Fibroblast of lung (primary cell): Measurements from ENCODE around the gene SIRT5. TPM values are rescaled to one million over a fixed set of nuclear protein-coding genes. Genes with fewer than 3 reads are reported as not detected.
A peak's percentile ranks its signal among the peaks of the same experiment; 100 is the strongest.

Experiments
- DNase-seq, 2 donors: peaks; one replicate each; pipeline versions ENCODE4 v3.0.0 to v3.0.0-alpha.2; 2010; ENCODE audit warnings: low read depth in 2 of 2
- H2AFZ ChIP-seq: 2 replicates; pipeline ENCODE4 v1.5.1; 2012; ENCODE audit warnings: low read length, control low read depth, inconsistent platforms
- H3K27ac ChIP-seq: 2 replicates; pipeline ENCODE4 v1.5.1; 2011; ENCODE audit warnings: low read length, control low read depth; ENCODE audit not compliant: insufficient read depth
- H3K27me3 ChIP-seq: 2 replicates; pipeline ENCODE4 v1.5.1; 2011; ENCODE audit warnings: mild to moderate bottlenecking, low read length; ENCODE audit not compliant: control insufficient read depth, insufficient read depth
- H3K36me3 ChIP-seq: 2 replicates; pipeline ENCODE4 v1.5.1; 2011; ENCODE audit warnings: low read length; ENCODE audit not compliant: control insufficient read depth, insufficient read depth
- H3K4me1 ChIP-seq: 2 replicates; pipeline ENCODE4 v1.5.1; 2011; ENCODE audit warnings: low read length; ENCODE audit not compliant: control insufficient read depth, insufficient read depth; ENCODE audit errors: extremely low read depth
- H3K4me2 ChIP-seq: 2 replicates; pipeline ENCODE4 v1.5.1; 2011; ENCODE audit warnings: low read length, control low read depth; ENCODE audit not compliant: insufficient read depth; ENCODE audit errors: extremely low read depth
- H3K4me3 ChIP-seq, 4 experiments: fragments of 200-600 bp in 1 of 4; sonication (generic) in 1 of 4; replicated peaks in 1 of 4; 2 replicates each; pipeline ENCODE4 v1.5.1; 2011 to 2016; ENCODE audit warnings: low read length in 4 of 4, low read depth in 3 of 4, mild to moderate bottlenecking in 3 of 4, control low read depth in 2 of 4, inconsistent platforms in 1 of 4, mixed read lengths in 1 of 4; ENCODE audit not compliant: insufficient read depth in 1 of 4; ENCODE audit errors: control extremely low read depth in 1 of 4
- H3K79me2 ChIP-seq: 2 replicates; pipeline ENCODE4 v1.5.1; 2012; ENCODE audit warnings: mild to moderate bottlenecking, low read length, inconsistent platforms; ENCODE audit not compliant: control insufficient read depth, insufficient read depth
- H3K9ac ChIP-seq: 2 replicates; pipeline ENCODE4 v1.5.1; 2011; ENCODE audit warnings: mild to moderate bottlenecking, low read length, control low read depth; ENCODE audit not compliant: insufficient read depth
- H3K9me3 ChIP-seq: 2 replicates; pipeline ENCODE4 v1.5.1; 2012; ENCODE audit warnings: low read depth, low read length; ENCODE audit not compliant: control insufficient read depth, insufficient read depth
- H4K20me1 ChIP-seq: 2 replicates; pipeline ENCODE4 v1.5.1; 2011; ENCODE audit warnings: low read length; ENCODE audit not compliant: control insufficient read depth, insufficient read depth; ENCODE audit errors: extremely low read depth
- EZH2 ChIP-seq: IDR thresholded peaks from 2 replicates; pipeline ENCODE4 v1.5.1; 2012; ENCODE audit warnings: low read length, control low read depth, mild to moderate bottlenecking; ENCODE audit errors: missing control alignments
- polyA plus RNA-seq, 2 donors: library from polyadenylated mRNA; depleted of rRNA in 1 of 2; stranded (reverse) in 1 of 2; unstranded in 1 of 2; fragments of >200 nt; gene quantifications; 2 replicates each; pipeline ENCODE4 v1.2.1, GENCODE V29; 2011 to 2012; ENCODE audit warnings: missing spikeins in 1 of 2
- total RNA-seq: library from RNA; depleted of rRNA; stranded (reverse); fragments of >200 nt; gene quantifications from 2 replicates; pipeline ENCODE4 v1.2.1, GENCODE V29; 2014
- TF ChIP-seq, protein P1 (sequence below), 2 donors: IDR thresholded peaks in 1 of 2; conservative IDR thresholded peaks in 1 of 2; 1 replicate in 1 of 2; 2 replicates in 1 of 2; pipeline ENCODE4 v1.5.1; 2011 to 2012; ENCODE audit warnings: low read length in 2 of 2, control low read depth in 1 of 2, inconsistent platforms in 1 of 2, low read depth in 1 of 2, mild to moderate bottlenecking in 1 of 2

Gene SIRT5
- total and polyA plus RNA-seq, 2 donors (not counting 1 experiment from before 2014, with no cell fraction given), result 4.4 to 13.5 TPM

DNA sequence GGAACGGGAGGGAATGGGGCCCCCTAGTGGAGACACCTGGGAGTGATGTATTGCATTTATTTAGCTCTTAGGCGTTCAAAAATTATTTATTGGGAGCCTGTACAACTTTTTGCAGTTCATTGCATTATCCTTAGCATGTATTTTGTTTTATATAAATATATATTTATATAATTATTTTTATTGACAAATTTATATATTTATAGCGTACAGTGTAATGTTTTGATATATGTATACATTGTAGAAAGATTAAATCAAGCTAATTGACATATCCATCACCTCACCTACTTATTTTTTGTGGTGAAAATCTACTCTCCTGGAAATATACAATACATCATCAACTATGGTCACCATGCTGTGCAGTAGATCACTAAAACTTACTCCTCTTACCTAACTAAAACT, 975 bp downstream of the SIRT5 start:
- H3K79me2 ChIP-seq, result no peaks in the 10 kb centered on the region
- H3K9ac ChIP-seq, result no peak overlapping the region
- peak overlapping the region; percentile 49 to 81 (median 60) for H3K4me3 ChIP-seq
- H4K20me1 ChIP-seq, result no peaks in the 10 kb centered on the region
- TF ChIP-seq, protein P1, sequence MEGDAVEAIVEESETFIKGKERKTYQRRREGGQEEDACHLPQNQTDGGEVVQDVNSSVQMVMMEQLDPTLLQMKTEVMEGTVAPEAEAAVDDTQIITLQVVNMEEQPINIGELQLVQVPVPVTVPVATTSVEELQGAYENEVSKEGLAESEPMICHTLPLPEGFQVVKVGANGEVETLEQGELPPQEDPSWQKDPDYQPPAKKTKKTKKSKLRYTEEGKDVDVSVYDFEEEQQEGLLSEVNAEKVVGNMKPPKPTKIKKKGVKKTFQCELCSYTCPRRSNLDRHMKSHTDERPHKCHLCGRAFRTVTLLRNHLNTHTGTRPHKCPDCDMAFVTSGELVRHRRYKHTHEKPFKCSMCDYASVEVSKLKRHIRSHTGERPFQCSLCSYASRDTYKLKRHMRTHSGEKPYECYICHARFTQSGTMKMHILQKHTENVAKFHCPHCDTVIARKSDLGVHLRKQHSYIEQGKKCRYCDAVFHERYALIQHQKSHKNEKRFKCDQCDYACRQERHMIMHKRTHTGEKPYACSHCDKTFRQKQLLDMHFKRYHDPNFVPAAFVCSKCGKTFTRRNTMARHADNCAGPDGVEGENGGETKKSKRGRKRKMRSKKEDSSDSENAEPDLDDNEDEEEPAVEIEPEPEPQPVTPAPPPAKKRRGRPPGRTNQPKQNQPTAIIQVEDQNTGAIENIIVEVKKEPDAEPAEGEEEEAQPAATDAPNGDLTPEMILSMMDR (conservative IDR thresholded peaks at IDR 0.05 in 1 of 2, IDR thresholded peaks at IDR 0.05 in 1 of 2; ENCODE audit: low read depth in 1 of 2, low read length in 2 of 2), result peak; percentile 74 to 77
- TF ChIP-seq EZH2, result no peak
- DNase-seq, result no peak
- peak overlapping the region; percentile 55 for H3K27ac ChIP-seq
- H3K4me1 ChIP-seq, result no peaks in the 10 kb centered on the region
- H3K36me3 ChIP-seq, result no peaks in the 10 kb centered on the region
- H2AFZ ChIP-seq, result no peak overlapping the region
- peak overlapping the region; percentile 30 for H3K4me2 ChIP-seq
- no peaks in the 10 kb centered on the region for H3K27me3 ChIP-seq
- no peaks in the 10 kb centered on the region for H3K9me3 ChIP-seq

DNA sequence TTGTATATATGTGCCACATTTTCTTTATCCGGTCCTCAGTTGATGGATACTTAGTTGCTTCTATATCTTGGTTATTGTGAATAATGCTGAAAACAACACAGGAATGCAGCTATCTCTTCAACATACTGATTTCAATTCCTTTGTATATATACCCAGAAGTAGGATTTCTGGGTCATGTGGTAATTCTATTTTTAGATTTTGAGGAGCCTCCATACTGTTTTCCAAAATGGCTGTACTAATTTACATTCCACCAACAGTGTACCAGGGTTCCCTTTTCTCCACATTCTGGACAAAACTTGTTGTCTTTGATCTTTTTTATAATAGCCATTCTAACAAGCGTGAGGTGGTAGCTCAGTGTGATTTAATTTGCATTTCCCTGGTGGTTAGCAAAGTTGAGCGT, 1.6 kb downstream of the SIRT5 start:
- Histone ChIP-seq H3K36me3 (no peaks in the 10 kb centered on the region), H3K4me3 (no peak overlapping the region), H2AFZ (no peak overlapping the region), H3K4me2 (no peak overlapping the region), H3K79me2 (no peaks in the 10 kb centered on the region), H3K9me3 (no peaks in the 10 kb centered on the region), H3K27me3 (no peaks in the 10 kb centered on the region), H3K27ac (no peak overlapping the region), H4K20me1 (no peaks in the 10 kb centered on the region), H3K4me1 (no peaks in the 10 kb centered on the region), H3K9ac (no peak overlapping the region)
- no peak for DNase-seq
- no peak for TF ChIP-seq EZH2
- TF ChIP-seq, protein P1 (conservative IDR thresholded peaks at IDR 0.05 in 1 of 2, IDR thresholded peaks at IDR 0.05 in 1 of 2; ENCODE audit: low read depth in 1 of 2, low read length in 2 of 2), result no peak

GRCh38 chr6:13577926-13578325, 3.5 kb downstream of the SIRT5 start:
- no peaks in the 10 kb centered on the region for H3K9me3 ChIP-seq
- no peak overlapping the region for H3K9ac ChIP-seq
- H3K36me3 ChIP-seq, result no peaks in the 10 kb centered on the region
- no peak overlapping the region for H3K27ac ChIP-seq
- no peaks in the 10 kb centered on the region for H3K4me1 ChIP-seq
- H4K20me1 ChIP-seq, result no peaks in the 10 kb centered on the region
- H2AFZ ChIP-seq, result no peak overlapping the region
- TF ChIP-seq EZH2, result no peak
- TF ChIP-seq, protein P1 (conservative IDR thresholded peaks at IDR 0.05 in 1 of 2, IDR thresholded peaks at IDR 0.05 in 1 of 2; ENCODE audit: low read depth in 1 of 2, low read length in 2 of 2), result no peak
- no peak for DNase-seq
- H3K4me3 ChIP-seq, result no peak overlapping the region
- no peak overlapping the region for H3K4me2 ChIP-seq
- H3K79me2 ChIP-seq, result no peaks in the 10 kb centered on the region
- no peaks in the 10 kb centered on the region for H3K27me3 ChIP-seq
